ENCODE measurements around the gene RCAN1.
"Not testable (repeated sequence)": the region's sequence is repeated elsewhere in the genome, so short reads cannot be mapped to it uniquely, and the experiment has no call there.

Gene RCAN1

DNA sequence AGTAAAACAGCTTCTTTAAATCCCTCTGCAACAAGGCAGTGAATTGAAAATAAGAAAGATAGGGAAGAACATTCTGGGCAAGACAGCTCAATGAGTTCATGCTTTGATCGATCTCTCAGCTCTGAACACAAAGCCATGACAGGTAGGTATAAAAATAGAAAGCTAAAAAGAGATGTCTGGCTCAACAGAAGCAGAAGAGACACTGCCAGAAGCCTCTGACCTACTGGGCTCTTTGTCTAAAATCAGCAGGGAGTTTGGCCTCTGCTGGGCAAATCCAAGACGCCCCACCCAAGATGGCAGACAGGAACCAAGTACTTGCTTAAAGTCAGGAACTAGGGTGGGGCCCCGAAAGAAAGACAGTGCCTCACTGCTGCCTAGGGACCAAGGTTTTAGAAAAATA lies 147.6 kb downstream of the RCAN1 start:
- H3K36me3 ChIP-seq (ENCODE audit: control insufficient read depth, insufficient read depth, low read length); H3K4me3 ChIP-seq (ENCODE audit: low read length); H3K9me3 ChIP-seq (ENCODE audit: control insufficient read depth, low read length); H3K9ac ChIP-seq (ENCODE audit: low read length); H3K27me3 ChIP-seq (ENCODE audit: control insufficient read depth, insufficient read depth, low read length); H3K4me1 ChIP-seq (ENCODE audit: control insufficient read depth, insufficient read depth, low read length): not testable (repeated sequence)
